K562 (cell line): ENCODE measurements around the gene SPRING1. TPM values are rescaled to one million over a fixed set of nuclear protein-coding genes. Genes with fewer than 3 reads are reported as not detected.

Experiments
- ARID2 ChIP-seq: fragments of 450-650 bp; IDR thresholded peaks from 2 replicates; pipeline ENCODE4 v1.6.1; 2017; ENCODE audit warnings: antibody characterized with exemption, mild to moderate bottlenecking
- BHLHE40 ChIP-seq: IDR thresholded peaks from 2 replicates; pipeline ENCODE4 v1.6.1; 2011; ENCODE audit warnings: low read length, improper control_type of control experiment
- CEBPB ChIP-seq: fragments of 450-650 bp; IDR thresholded peaks from 2 replicates; pipeline ENCODE4 v1.6.1; 2016; ENCODE audit warnings: missing genetic modification characterization, missing compliant biosample characterization
- CEBPG ChIP-seq, 3 experiments: fragments of 200-800 bp in 1 of 3; sonication (Bioruptor generic) in 1 of 3; sonication (generic) in 1 of 3; formaldehyde crosslinking in 1 of 3; IDR thresholded peaks in 2 of 3; conservative IDR thresholded peaks in 1 of 3; 2 replicates each; pipeline versions ENCODE4 v1.6.1 to v1.8.0; 2016 to 2022; ENCODE audit warnings: missing compliant biosample characterization in 2 of 3, missing genetic modification characterization in 2 of 3, mild to moderate bottlenecking in 1 of 3, missing genetic modification reagents in 1 of 3
- CHD1 ChIP-seq: fragments of 200-600 bp; sonication (generic); IDR thresholded peaks from one replicate; pipeline ENCODE4 v1.6.1; 2012; ENCODE audit warnings: mild to moderate bottlenecking, moderate library complexity, low read length, inconsistent platforms
- CTCF ChIP-seq, 3 experiments: IDR thresholded peaks in 2 of 3; conservative IDR thresholded peaks in 1 of 3; 2 replicates each; pipeline ENCODE4 v1.5.1; 2011 to 2012; ENCODE audit warnings: low read length in 3 of 3, mild to moderate bottlenecking in 3 of 3, control low read depth in 2 of 3, improper control_type of control experiment in 1 of 3, inconsistent platforms in 1 of 3, low read depth in 1 of 3, mixed read lengths in 1 of 3, moderate library complexity in 1 of 3; ENCODE audit not compliant: insufficient read depth in 2 of 3
- ESRRA ChIP-seq: fragments of 450-650 bp; IDR thresholded peaks from 2 replicates; pipeline ENCODE4 v1.6.1; 2014; ENCODE audit warnings: low read depth, mild to moderate bottlenecking, moderate library complexity, borderline replicate concordance
- EZH2 ChIP-seq: IDR thresholded peaks from 2 replicates; pipeline ENCODE4 v1.6.1; 2012; ENCODE audit warnings: low read depth, mild to moderate bottlenecking, inconsistent platforms, low read length, borderline replicate concordance
- FOXK1 ChIP-seq: sonication (generic); formaldehyde crosslinking; IDR thresholded peaks from 2 replicates; pipeline ENCODE4 v1.8.0; 2022; ENCODE audit warnings: missing genetic modification reagents, mild to moderate bottlenecking, borderline replicate concordance
- HDAC8 ChIP-seq: fragments of 450-650 bp; IDR thresholded peaks from 2 replicates; pipeline ENCODE4 v1.6.1; 2016; ENCODE audit warnings: mild to moderate bottlenecking, missing genetic modification characterization, moderate library complexity, missing compliant biosample characterization
- HOXB6 ChIP-seq: fragments of 250-450 bp; sonication (Bioruptor Pico); IDR thresholded peaks from 2 replicates; pipeline ENCODE4 v1.5.1; 2022; ENCODE audit warnings: mild to moderate bottlenecking, borderline replicate concordance
- MIER1 ChIP-seq: fragments of 450-650 bp; IDR thresholded peaks from 2 replicates; pipeline ENCODE4 v1.6.1; 2016; ENCODE audit warnings: antibody characterized with exemption, mild to moderate bottlenecking, low read depth
- NCOR1 ChIP-seq: fragments of 450-650 bp; IDR thresholded peaks from 2 replicates; pipeline ENCODE4 v1.6.1; 2016; ENCODE audit warnings: mild to moderate bottlenecking, moderate library complexity
- RCOR1 ChIP-seq, 2 experiments: IDR thresholded peaks; 2 replicates each; pipeline ENCODE4 v1.6.1; 2012; ENCODE audit warnings: low read depth in 2 of 2, low read length in 2 of 2, borderline replicate concordance in 1 of 2, improper control_type of control experiment in 1 of 2
- SRSF9 ChIP-seq: fragments of 200-400 bp; formaldehyde crosslinking; IDR thresholded peaks from 2 replicates; pipeline ENCODE4 v1.6.1; 2017; ENCODE audit warnings: low read depth, low read length, borderline replicate concordance
- THRB ChIP-seq: fragments of 450-650 bp; formaldehyde crosslinking; conservative IDR thresholded peaks from 2 replicates; pipeline ENCODE4 v1.4.0; 2022; ENCODE audit warnings: mild to moderate bottlenecking, missing genetic modification characterization
- ZNF695 ChIP-seq: fragments of 450-650 bp; formaldehyde crosslinking; IDR thresholded peaks from 2 replicates; pipeline ENCODE4 v1.4.0; 2020; ENCODE audit warnings: mild to moderate bottlenecking, moderate library complexity
- polyA plus RNA-seq, 8 experiments: library from polyadenylated mRNA; depleted of rRNA in 4 of 8; stranded (reverse) in 5 of 8; unstranded in 3 of 8; fragments of >200 nt; fragmentation: Nextera tagmentation in 2 of 8; fragmentation: Illumina TruSeq in 1 of 8; extraction: Ambion mirVana in 2 of 8; extraction: Trizol in 1 of 8; gene quantifications; 2 replicates each; pipeline versions ENCODE4 v1.2.1 to v1.2.3, GENCODE V29; 2011 to 2014; ENCODE audit warnings: inconsistent platforms in 1 of 8, missing spikeins in 1 of 8
- total RNA-seq, 7 experiments: library from RNA; depleted of rRNA in 6 of 7; stranded (reverse); fragments of >200 nt in 6 of 7; fragmentation: Illumina TruSeq in 2 of 7; extraction: Trizol in 2 of 7; gene quantifications; 2 replicates each; pipeline versions ENCODE4 v1.2.1 to v1.2.3, GENCODE V29; 2011 to 2021; ENCODE audit warnings: low replicate concordance in 1 of 7
- TF ChIP-seq, protein P1 (sequence below): IDR thresholded peaks from 2 replicates; pipeline ENCODE4 v1.6.1; 2016; ENCODE audit warnings: missing genetic modification characterization, missing compliant biosample characterization

Gene SPRING1
- total and polyA plus RNA-seq, 9 of the 15 experiments (the other 6 are each of a cell fraction or from before 2014, with no cell fraction given), result 1.1 to 20.0 (median 8.0) TPM

DNA sequence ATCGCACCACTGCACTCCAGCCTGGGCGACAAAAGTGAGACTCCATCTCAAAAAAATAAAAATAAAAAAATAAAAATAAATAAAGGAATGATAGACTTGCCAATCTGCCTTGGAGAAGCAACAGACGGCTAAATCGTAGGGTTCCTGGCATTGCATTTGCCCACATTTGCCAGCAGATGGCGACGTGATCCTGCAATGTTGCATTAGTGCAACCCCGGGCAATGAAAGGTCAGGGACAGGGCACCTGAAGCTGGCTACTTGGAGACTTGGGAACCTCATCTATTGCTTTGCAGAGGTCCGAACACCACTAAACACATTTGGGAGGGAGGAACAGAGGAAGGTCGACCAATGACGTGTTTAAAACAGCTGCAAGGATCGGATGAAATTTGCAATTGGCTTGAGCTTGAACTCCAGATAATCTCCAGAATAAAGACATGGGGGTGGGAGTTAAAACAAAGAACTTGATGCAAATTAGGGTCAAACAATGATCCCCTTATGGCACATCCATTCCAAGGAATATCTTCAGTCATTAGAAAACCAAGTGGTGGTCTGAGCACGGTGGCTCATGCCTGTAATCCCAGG, 34.6 kb downstream of the SPRING1 start (continued):
- TF ChIP-seq CHD1 (no peak), EZH2 (no peak), MIER1 (no peak), BHLHE40 (no peak), FOXK1 (CRISPR knock-in tag) (no peak), THRB (no peak), HDAC8 (tag) (no peak), ARID2 (peak; percentile 87), SRSF9 (no peak), RCOR1 (IDR thresholded peaks at IDR 0.05; ENCODE audit: borderline replicate concordance in 1 of 2, low read depth in 2 of 2, low read length in 2 of 2) (peak in 1 of 2 experiments; percentile 42; a peak in 1 of 4 replicates), NCOR1 (no peak), HOXB6 (CRISPR knock-in tag) (no peak), CEBPG (CRISPR knock-in tag; IDR thresholded peaks at IDR 0.05) (no peak), CEBPG (tag; conservative IDR thresholded peaks at IDR 0.05 in 1 of 2, IDR thresholded peaks at IDR 0.05 in 1 of 2) (0 out of 4 replicates have a peak, but pooled peaks have one; percentile 19), ESRRA (peak; percentile 71; the same call in 1 of the 2 replicates), ZNF695 (no peak), CTCF (IDR thresholded peaks at IDR 0.05 in 2 of 3, conservative IDR thresholded peaks at IDR 0.05 in 1 of 3; ENCODE audit: insufficient read depth in 2 of 3, low read depth in 1 of 3, low read length in 3 of 3) (peak; percentile 87 to 92 (median 91)), CEBPB (tag) (0 out of 2 replicates have a peak, but pooled peaks have one; percentile 6)
- TF ChIP-seq, protein P1, sequence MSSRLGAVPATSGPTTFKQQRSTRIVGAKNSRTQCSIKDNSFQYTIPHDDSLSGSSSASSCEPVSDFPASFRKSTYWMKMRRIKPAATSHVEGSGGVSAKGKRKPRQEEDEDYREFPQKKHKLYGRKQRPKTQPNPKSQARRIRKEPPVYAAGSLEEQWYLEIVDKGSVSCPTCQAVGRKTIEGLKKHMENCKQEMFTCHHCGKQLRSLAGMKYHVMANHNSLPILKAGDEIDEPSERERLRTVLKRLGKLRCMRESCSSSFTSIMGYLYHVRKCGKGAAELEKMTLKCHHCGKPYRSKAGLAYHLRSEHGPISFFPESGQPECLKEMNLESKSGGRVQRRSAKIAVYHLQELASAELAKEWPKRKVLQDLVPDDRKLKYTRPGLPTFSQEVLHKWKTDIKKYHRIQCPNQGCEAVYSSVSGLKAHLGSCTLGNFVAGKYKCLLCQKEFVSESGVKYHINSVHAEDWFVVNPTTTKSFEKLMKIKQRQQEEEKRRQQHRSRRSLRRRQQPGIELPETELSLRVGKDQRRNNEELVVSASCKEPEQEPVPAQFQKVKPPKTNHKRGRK, result no peak
